ENCODE measurements around the gene EMD.
A peak's percentile ranks its signal among the peaks of the same experiment; 100 is the strongest.

EMD gene

DNA sequence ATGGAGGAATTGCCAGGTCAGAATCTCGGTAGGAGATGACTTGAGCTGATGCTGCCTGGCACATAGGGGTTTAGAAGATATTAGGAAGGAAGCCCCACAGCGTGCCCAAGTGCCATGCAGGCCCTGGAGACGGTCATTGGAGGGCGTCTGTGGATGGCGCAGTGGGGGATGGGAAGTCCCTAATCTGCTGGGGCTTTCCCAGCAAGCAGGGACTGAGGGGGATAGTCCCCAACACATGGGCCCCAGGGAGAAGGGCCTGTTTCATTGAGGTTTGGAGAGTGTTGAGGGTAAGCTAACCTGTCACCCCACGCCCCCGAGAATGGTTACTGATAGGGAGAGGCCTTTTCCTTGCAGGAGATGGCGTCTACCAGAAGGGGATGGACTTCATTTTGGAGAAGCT is 40.1 kb downstream of the EMD start:
- DNase-seq (ENCODE audit: low read depth in 2 of 2): no peak

DNA sequence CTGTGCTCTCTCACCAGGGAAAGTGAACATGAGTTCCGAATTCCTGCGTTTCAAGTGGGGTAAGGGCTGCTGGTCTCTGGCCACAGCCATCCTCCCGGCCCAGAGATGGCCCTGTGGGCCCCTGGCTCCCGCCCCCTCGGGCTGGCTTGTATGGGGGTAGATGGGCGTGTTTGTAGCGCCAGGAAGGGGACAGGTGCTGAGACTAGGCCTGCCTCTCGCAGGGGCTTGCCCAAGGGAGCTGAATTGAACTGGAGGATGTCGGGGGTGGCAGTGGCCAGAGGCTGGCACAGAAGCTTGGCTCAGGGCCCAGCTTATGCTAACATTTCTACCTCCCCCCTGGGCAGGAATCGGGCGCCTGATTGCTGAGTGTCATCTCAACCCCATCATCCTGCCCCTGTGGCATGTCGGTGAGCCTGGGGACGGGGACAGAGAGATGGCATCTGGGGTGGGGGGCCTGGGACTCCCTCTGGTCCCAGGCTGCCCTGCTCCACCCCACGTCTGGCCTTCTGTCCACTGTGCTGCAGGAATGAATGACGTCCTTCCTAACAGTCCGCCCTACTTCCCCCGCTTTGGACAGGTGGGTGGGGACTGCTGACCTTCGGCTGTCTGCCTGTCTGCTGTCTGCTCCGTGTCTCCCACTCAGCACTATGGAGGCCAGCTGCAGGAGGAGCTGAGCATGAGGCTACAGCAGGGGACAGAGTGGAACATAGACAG is 40.8 kb downstream of the EMD start:
- no peak for DNase-seq (ENCODE audit: low read depth in 2 of 2)

DNA sequence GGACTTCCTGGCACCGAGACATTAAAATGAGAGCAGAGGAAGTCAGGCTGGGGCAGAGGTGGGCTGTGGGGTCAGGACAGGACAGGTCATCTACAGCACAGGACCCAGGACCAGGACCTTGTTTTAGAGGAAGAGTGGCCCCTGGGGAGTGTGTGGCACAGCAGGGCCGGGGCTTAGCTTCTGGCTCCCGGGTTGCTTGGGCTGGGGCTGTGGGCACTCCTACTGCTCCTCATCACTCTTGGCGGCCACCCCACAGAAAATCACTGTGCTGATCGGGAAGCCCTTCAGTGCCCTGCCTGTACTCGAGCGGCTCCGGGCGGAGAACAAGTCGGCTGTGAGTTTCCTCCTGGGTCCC is 41.3 kb downstream of the EMD start:
- DNase-seq (ENCODE audit: low read depth in 2 of 2): no peak

DNA sequence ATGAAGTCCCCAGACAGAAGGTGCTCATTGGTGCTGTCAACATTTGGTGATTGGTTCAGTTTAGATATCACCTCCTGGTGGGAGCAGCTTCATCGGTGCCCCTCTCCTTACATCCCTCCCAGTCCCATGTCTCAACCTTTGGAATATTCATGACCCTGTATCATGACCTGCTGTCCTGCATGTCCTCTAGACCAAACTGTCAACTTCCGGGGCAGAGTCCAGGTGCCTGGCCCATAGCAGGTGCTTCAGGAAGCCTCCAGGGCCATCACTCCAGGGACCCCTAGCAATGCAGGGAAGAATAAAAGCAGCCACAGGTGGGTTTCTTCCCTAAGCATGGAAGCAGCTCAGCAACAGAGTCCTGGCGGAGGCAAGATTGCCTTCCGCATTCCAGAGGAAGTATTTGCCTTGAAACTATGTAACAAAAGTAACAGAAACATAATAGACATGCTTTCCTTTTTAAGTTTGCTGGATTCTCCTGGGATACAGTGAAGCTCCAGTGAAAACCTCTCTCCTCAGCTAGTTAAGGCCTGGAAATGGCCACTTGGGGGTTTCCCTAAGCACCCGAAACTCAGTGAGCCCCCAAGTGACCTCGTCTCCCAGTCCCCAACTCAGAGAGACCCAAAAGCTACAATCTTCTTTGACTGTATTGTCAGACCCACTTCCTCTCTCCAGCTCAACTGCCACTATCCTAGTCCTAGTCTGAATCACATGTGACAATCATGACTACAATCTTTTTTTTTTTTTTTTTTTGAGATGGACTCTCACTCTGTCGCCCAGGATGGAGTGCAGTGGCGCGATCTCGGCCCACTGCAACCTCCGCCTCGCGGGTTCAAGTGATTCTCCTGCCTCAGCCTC is 48.0 kb downstream of the EMD start:
- DNase-seq (ENCODE audit: low read depth in 2 of 2): no peak

DNA sequence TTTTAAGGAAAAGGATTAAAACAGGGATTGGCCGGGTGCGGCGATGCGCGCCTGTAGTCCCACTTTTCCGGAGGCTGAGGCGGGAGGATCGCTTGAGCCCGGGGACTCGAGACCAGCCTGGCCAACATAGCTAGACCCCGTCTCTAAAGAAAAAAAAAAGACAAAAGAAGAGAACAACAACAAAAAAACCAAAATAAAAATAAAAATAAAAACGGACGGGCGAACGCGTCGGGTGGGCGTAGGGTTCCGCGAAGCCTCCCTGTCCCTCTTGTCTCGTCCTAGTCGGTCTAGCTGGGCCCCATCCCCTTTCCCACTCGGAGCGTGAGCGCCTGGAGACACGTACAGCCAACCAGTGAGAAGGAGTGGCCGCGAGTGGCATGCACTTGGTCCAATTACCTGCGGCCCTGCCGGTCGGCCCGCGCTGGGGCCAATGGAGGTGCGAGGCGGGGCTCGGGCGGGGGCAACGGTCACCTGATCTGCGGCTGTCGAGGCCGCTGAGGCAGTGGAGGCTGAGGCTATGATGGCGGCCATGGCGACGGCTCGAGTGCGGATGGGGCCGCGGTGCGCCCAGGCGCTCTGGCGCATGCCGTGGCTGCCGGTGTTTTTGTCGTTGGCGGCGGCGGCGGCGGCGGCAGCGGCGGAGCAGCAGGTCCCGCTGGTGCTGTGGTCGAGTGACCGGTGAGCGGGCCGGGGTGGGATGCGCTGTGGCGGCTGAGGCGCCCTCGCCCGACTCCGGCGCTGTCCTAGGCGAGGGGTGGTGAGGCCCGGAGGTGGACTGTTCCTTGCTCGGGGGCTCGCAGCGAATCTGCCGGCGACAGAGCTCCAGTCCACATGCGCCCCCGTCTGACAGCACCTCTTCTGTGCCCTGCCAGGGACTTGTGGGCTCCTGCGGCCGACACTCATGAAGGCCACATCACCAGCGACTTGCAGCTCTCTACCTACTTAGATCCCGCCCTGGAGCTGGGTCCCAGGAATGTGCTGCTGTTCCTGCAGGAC is 49.4 kb downstream of the EMD start, which contains the start of gene ATP6AP1:
Gene ATP6AP1 (plus strand): TSS at position 502 of the 996 bp plus-strand sequence. CDS start 16 bp downstream, at position 518.
- peak; percentile 85 for DNase-seq (ENCODE audit: low read depth in 2 of 2)

DNA sequence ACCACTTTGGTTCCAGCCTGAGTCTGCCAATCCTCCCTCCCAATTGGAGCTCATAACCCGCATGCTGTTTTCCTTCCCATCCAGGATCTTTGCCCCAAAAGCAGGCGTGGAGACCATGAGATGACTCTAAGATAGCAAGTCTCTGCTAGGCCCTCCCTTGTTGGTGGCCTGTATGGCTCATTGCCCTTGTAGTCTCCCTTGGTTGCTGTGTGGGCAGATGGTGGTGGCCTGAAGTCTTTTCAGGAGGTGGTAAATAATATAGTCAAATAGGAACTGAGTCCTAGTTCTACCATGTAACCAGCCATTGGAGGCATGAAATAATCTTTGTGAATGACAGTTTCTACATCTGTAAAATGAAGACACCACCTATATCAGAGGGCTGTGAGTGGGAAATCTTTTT is 50.6 kb downstream of the EMD start:
- no peak for DNase-seq (ENCODE audit: low read depth in 2 of 2)

DNA sequence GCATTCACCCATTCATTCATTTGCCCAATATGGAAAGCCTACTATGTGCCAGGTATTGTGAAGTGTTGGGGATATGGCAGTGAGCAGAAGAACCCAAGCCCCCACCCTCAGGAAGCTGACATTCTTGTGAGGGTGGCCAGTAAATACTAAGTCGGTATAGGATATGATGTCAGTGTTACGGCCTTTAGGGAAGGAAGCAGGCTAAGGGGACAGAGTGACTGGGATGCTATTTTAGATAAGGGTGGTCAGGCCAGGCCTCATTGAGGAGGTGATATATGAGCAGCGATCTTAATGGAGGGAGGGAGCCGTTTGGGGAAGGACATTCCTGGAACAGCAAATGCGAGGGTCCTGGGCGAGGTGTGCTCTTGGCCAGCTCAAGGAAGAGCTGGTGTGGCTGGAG is 51.4 kb downstream of the EMD start:
- no peak for DNase-seq (ENCODE audit: low read depth in 2 of 2)

DNA sequence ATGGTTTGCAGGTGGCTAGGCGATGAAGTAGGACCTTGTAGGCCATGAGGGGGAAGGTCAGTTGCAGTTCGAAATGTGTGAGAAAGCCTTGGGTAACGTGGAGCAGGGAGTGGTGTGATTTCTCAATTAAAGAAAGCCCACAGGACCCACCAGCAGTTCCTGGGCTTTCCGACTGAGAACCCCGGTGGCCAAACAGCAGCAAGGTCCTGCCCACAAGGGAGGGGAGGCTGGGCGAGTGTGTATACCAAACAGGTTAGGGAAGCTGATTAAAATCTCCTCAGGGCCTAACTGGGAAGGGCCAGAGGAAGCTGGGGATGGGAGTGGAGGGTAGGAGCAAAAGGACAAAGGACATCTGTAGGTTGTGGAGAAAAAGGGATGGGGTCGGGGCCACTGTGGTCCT is 51.8 kb downstream of the EMD start:
- no peak for DNase-seq (ENCODE audit: low read depth in 2 of 2)

Data from fibroblast of skin of left biceps (primary cell).